GM12891 (cell line): Measurements from ENCODE around the gene LYZL4.

Source experiments
- POLR2A ChIP-seq: IDR thresholded peaks from 2 replicates; pipeline ENCODE4 v1.6.1; 2011; ENCODE audit warnings: low read depth, low read length, control low read depth
- POLR2AphosphoS5 ChIP-seq: IDR thresholded peaks from 2 replicates; pipeline ENCODE4 v1.6.1; 2011; ENCODE audit warnings: low read depth, low read length, control low read depth
- POU2F2 ChIP-seq: IDR thresholded peaks from 2 replicates; pipeline ENCODE4 v1.6.1; 2011; ENCODE audit warnings: low read depth, mild to moderate bottlenecking, control low read depth, low read length, moderate library complexity
- SPI1 ChIP-seq: IDR thresholded peaks from 2 replicates; pipeline ENCODE4 v1.6.1; 2011; ENCODE audit warnings: low read depth, low read length, control low read depth
- TAF1 ChIP-seq: IDR thresholded peaks from 2 replicates; pipeline ENCODE4 v1.6.1; 2011; ENCODE audit warnings: low read depth, low read length, control low read depth

- TF ChIP-seq POLR2AphosphoS5 (no peak), POLR2A (no peak), POU2F2 (no peak), TAF1 (no peak), SPI1 (no peak)
Observed at GRCh38 chr3:42434777-42435380, 24.5 kb upstream of the LYZL4 start.
